ENCODE measurements around the gene ADCYAP1R1.

Gene ADCYAP1R1

GRCh38 chr7:31043051-31043471, 9.0 kb upstream of the ADCYAP1R1 start:
- DNase-seq, result no peak

GRCh38 chr7:31044529-31044928, 7.6 kb upstream of the ADCYAP1R1 start:
- DNase-seq, result no peak

- no peak for DNase-seq
Measured at GRCh38 chr7:31046723-31047122, 5.4 kb upstream of the ADCYAP1R1 start.

GRCh38 chr7:31047313-31048146, 4.6 kb upstream of the ADCYAP1R1 start:
- no peak for DNase-seq

- DNase-seq, result no peak
Measured at GRCh38 chr7:31049005-31049765, 2.9 kb upstream of the ADCYAP1R1 start.

GRCh38 chr7:31052487-31052840, 356 bp downstream of the ADCYAP1R1 start:
- DNase-seq, result no peak

- no peak for DNase-seq
Measured at GRCh38 chr7:31052841-31053601, 913 bp downstream of the ADCYAP1R1 start.

GRCh38 chr7:31053986-31054385, 1.9 kb downstream of the ADCYAP1R1 start:
- DNase-seq, result no peak

- DNase-seq, result no peak
Measured at GRCh38 chr7:31054608-31055278, 2.6 kb downstream of the ADCYAP1R1 start.

GRCh38 chr7:31055471-31055870, 3.4 kb downstream of the ADCYAP1R1 start:
- DNase-seq, result no peak

- no peak for DNase-seq
Measured at GRCh38 chr7:31056775-31057346, 4.8 kb downstream of the ADCYAP1R1 start.

- DNase-seq, result peak; percentile 28
Measured at GRCh38 chr7:31058122-31058521, 6.0 kb downstream of the ADCYAP1R1 start.

- no peak for DNase-seq
Measured at GRCh38 chr7:31058688-31059087, 6.6 kb downstream of the ADCYAP1R1 start.

- DNase-seq, result no peak
Measured at GRCh38 chr7:31059551-31059950, 7.4 kb downstream of the ADCYAP1R1 start.

- DNase-seq, result no peak
Measured at GRCh38 chr7:31061185-31061584, 9.1 kb downstream of the ADCYAP1R1 start.

GRCh38 chr7:31062746-31063435, 10.8 kb downstream of the ADCYAP1R1 start:
- no peak for DNase-seq

GRCh38 chr7:31065021-31065593, 13.0 kb downstream of the ADCYAP1R1 start:
- DNase-seq, result no peak

GRCh38 chr7:31065840-31066239, 13.7 kb downstream of the ADCYAP1R1 start:
- no peak for DNase-seq

- DNase-seq, result no peak
Measured at GRCh38 chr7:31066516-31067130, 14.5 kb downstream of the ADCYAP1R1 start.

GRCh38 chr7:31067491-31067890, 15.4 kb downstream of the ADCYAP1R1 start:
- DNase-seq, result no peak

Measured in fibroblast of skin of back (primary cell).